Measurements from ENCODE around the gene COL9A1. TPM values are rescaled to one million over a fixed set of nuclear protein-coding genes. Genes with fewer than 3 reads are reported as not detected.

COL9A1 gene
- total and polyA plus RNA-seq, 3 experiments from 2014 or later: not detected

- Histone ChIP-seq H3K4me3 (ENCODE audit: low read length) (no peak overlapping the region), H3K36me3 (ENCODE audit: insufficient read depth, low read length) (no peaks in the 10 kb centered on the region), H3K27ac (ENCODE audit: low read depth, low read length) (no peak overlapping the region), H3K4me1 (ENCODE audit: insufficient read depth, low read length) (no peaks in the 10 kb centered on the region), H3K27me3 (ENCODE audit: insufficient read depth, low read length, poor library complexity, severe bottlenecking) (no peaks in the 10 kb centered on the region), H3K9me3 (ENCODE audit: low read length) (no peaks in the 10 kb centered on the region)
- no peak overlapping the region for H3K27ac Mint-ChIP-seq
- CTCF ChIA-PET: interaction anchor here (2.5 to 3.0 kb wide), 3 partner anchors 11 to 664 kb away, joined by 10 to 15 read pairs (median 10); no protein-coding TSS in a partner anchor
- H3K4me3 Mint-ChIP-seq: no peak overlapping the region
- peaks cover 6 to 11% of the 10 kb centered on the region in 2 donors for H3K27me3 Mint-ChIP-seq
- no peaks in the 10 kb centered on the region for H3K9me3 Mint-ChIP-seq
- POLR2A ChIA-PET: no interaction called here
- H3K36me3 Mint-ChIP-seq: no peaks in the 10 kb centered on the region
- no peaks in the 10 kb centered on the region for H3K4me1 Mint-ChIP-seq
- DNase-seq: no peak
Measured at GRCh38 chr6:70219943-70220613, 82.8 kb downstream of the COL9A1 start.

DNA sequence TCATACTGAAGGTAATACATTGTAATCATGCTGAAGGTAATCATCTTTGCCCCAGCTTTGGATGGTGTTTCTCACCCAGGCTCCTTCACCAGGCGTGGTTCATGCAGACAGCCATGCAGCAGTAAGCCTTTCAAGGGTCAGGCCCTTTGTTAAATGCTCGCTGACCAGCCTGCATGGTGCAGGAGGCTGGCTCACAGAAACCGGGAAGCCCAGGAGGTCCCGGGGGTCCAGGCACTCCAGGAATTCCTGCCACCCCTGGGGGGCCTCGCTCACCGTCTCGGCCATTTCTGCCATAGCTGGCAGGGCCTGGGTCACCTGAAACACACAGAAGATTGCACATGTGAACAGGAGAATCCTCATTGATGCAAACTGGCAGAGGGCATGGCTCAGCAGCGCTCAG is 86.1 kb downstream of the COL9A1 start:
- no peaks in the 10 kb centered on the region for H3K27me3 ChIP-seq (ENCODE audit: insufficient read depth, low read length, poor library complexity, severe bottlenecking)
- ChIA-PET CTCF (no interaction called here), POLR2A (no interaction called here)
- no peaks in the 10 kb centered on the region for H3K36me3 ChIP-seq (ENCODE audit: insufficient read depth, low read length)
- no peak overlapping the region for H3K27ac ChIP-seq (ENCODE audit: low read depth, low read length)
- Mint-ChIP-seq H3K4me3 (no peak overlapping the region), H3K27ac (no peak overlapping the region), H3K4me1 (no peaks in the 10 kb centered on the region), H3K9me3 (no peaks in the 10 kb centered on the region), H3K36me3 (no peaks in the 10 kb centered on the region), H3K27me3 (peaks cover 4 to 9% of the 10 kb centered on the region in 2 donors)
- no peaks in the 10 kb centered on the region for H3K9me3 ChIP-seq (ENCODE audit: low read length)
- no peak for DNase-seq
- no peak overlapping the region for H3K4me3 ChIP-seq (ENCODE audit: low read length)
- H3K4me1 ChIP-seq (ENCODE audit: insufficient read depth, low read length): no peaks in the 10 kb centered on the region

DNA sequence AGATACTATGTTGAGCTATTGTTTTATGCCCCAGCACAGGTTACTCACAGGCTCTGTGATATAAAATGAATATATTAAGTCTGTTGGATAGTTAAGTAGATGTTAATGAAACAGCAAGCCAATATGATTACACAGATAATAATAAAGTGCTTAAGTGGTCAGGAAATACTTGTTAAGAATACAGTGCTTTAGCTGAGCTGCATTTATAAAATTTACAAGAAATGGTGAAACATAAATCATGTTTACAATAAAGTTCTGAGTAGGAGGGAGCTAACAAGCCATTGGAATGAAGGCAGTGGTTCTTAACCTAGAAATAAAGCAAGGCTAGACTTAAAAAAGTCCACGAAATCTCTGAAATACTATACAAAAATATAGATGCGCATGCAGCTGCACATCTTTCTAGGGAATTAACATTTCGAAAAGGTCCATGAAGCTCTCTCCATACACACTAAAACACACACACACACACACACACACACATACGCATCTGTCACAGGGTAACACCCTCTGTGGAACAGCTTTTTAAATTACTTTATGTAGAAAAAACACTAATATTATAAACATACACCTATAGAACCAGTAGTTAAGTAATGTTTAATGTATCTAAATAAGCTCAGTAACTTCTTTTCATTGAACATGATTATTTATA is 87.3 kb downstream of the COL9A1 start:
- Mint-ChIP-seq H3K36me3 (no peaks in the 10 kb centered on the region), H3K27me3 (peaks cover 4 to 9% of the 10 kb centered on the region in 2 donors)
- CTCF ChIA-PET: no interaction called here

DNA sequence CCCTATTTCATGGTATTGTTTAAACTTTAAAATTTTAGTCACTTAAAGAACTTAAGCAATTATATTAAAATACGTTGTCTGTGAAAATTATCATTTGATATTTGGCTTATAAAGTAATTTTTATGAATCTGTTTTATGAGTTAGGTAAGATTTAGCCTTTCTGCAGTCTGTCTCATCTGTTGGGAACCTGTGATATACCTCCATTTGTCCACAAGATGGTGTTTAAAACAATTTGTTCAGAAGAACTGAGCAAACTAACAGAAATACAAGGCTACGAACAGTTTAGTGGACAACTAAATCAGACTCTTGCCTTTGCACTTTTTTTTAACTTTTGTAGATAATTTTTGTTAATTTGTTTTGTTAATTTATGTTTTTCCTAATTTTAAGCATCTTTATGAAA is 92.4 kb downstream of the COL9A1 start:
- no peak for DNase-seq
- Mint-ChIP-seq H3K4me1 (no peaks in the 10 kb centered on the region), H3K9me3 (no peaks in the 10 kb centered on the region), H3K27ac (no peak overlapping the region), H3K36me3 (no peaks in the 10 kb centered on the region), H3K4me3 (no peak overlapping the region), H3K27me3 (peaks cover 0 to 5% of the 10 kb centered on the region in 2 donors)
- Histone ChIP-seq H3K27ac (ENCODE audit: low read depth, low read length) (no peak overlapping the region), H3K9me3 (ENCODE audit: low read length) (no peaks in the 10 kb centered on the region), H3K4me3 (ENCODE audit: low read length) (no peak overlapping the region), H3K27me3 (ENCODE audit: insufficient read depth, low read length, poor library complexity, severe bottlenecking) (no peaks in the 10 kb centered on the region), H3K36me3 (ENCODE audit: insufficient read depth, low read length) (no peaks in the 10 kb centered on the region), H3K4me1 (ENCODE audit: insufficient read depth, low read length) (no peaks in the 10 kb centered on the region)
- CTCF ChIA-PET: no interaction called here
- POLR2A ChIA-PET: no interaction called here

More for the DNA sequence above, 87.3 kb downstream of the COL9A1 start:
- H3K9me3 Mint-ChIP-seq: no peaks in the 10 kb centered on the region
- H3K27me3 ChIP-seq (ENCODE audit: insufficient read depth, low read length, poor library complexity, severe bottlenecking): no peaks in the 10 kb centered on the region
- no peaks in the 10 kb centered on the region for H3K4me1 Mint-ChIP-seq
- DNase-seq: no peak
- no peak overlapping the region for H3K4me3 Mint-ChIP-seq
- H3K27ac ChIP-seq (ENCODE audit: low read depth, low read length): no peak overlapping the region
- H3K36me3 ChIP-seq (ENCODE audit: insufficient read depth, low read length): no peaks in the 10 kb centered on the region
- no peaks in the 10 kb centered on the region for H3K9me3 ChIP-seq (ENCODE audit: low read length)
- no peaks in the 10 kb centered on the region for H3K4me1 ChIP-seq (ENCODE audit: insufficient read depth, low read length)
- POLR2A ChIA-PET: no interaction called here
- H3K4me3 ChIP-seq (ENCODE audit: low read length): no peak overlapping the region
- no peak overlapping the region for H3K27ac Mint-ChIP-seq

DNA sequence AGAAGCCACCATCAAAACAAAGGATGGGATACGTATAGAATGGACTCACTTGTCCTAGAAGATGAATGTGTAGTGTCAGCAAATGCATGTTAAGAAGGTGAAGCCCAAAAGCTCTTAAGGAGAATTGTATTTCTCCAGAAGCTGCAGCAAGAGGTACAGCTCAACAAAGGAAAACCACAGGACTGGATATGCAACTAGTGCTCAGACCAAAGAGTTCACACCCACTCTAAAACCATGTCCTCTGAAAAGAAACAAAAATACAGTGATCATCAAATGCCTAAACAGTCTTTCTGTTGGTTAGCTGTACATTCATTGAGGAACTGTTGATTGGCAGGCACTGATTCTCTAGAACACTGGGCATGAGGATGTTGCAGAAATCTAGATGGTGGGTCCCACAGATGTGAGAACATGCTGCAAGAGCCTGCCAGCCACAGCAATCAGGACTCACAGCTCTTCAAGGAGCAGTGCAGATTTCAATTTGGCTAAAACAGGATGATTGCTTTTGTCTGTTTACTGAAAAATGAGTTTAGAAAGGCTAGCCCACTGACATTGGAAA is 94.6 kb downstream of the COL9A1 start:
- Histone ChIP-seq H3K9me3 (ENCODE audit: low read length) (no peaks in the 10 kb centered on the region), H3K4me3 (ENCODE audit: low read length) (no peak overlapping the region), H3K27me3 (ENCODE audit: insufficient read depth, low read length, poor library complexity, severe bottlenecking) (no peaks in the 10 kb centered on the region), H3K36me3 (ENCODE audit: insufficient read depth, low read length) (no peaks in the 10 kb centered on the region), H3K4me1 (ENCODE audit: insufficient read depth, low read length) (no peaks in the 10 kb centered on the region), H3K27ac (ENCODE audit: low read depth, low read length) (no peak overlapping the region)
- CTCF ChIA-PET: interaction anchor here (2.3 kb wide), 1 partner anchor 13 kb away, joined by 8 read pairs; no protein-coding TSS in a partner anchor
- H3K27ac Mint-ChIP-seq: no peak overlapping the region
- no peaks in the 10 kb centered on the region for H3K36me3 Mint-ChIP-seq
- H3K9me3 Mint-ChIP-seq: no peaks in the 10 kb centered on the region
- H3K4me1 Mint-ChIP-seq: no peaks in the 10 kb centered on the region
- DNase-seq: no peak
- H3K4me3 Mint-ChIP-seq: no peak overlapping the region
- peaks cover under 1 to 5% of the 10 kb centered on the region in 2 donors for H3K27me3 Mint-ChIP-seq
- POLR2A ChIA-PET: no interaction called here

DNA sequence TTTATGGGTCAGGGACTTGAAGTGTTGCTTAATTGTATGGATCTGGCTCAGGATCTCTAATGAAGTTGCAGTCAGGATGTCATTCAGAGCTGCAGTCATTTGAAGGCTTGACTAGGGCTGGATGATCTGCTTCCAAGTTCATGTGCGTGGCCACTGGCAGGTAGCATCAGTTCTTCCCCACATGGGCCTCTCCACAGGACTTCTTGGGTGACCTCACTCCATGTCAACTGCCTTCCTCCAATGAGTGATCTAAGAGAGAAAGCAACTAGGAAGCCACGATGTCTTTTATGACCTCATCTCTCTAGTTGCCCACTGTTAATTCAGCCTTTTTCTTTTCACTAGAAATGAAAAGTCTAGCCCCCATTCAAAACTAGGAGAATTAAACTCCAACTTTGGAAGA is 104.1 kb downstream of the COL9A1 start:
- Histone ChIP-seq H3K4me3 (ENCODE audit: low read length) (no peak overlapping the region), H3K9me3 (ENCODE audit: low read length) (no peaks in the 10 kb centered on the region), H3K27ac (ENCODE audit: low read depth, low read length) (no peak overlapping the region), H3K4me1 (ENCODE audit: insufficient read depth, low read length) (no peaks in the 10 kb centered on the region), H3K27me3 (ENCODE audit: insufficient read depth, low read length, poor library complexity, severe bottlenecking) (no peaks in the 10 kb centered on the region), H3K36me3 (ENCODE audit: insufficient read depth, low read length) (no peaks in the 10 kb centered on the region)
- Mint-ChIP-seq H3K27ac (no peak overlapping the region), H3K4me3 (no peak overlapping the region), H3K4me1 (no peaks in the 10 kb centered on the region), H3K36me3 (no peaks in the 10 kb centered on the region), H3K9me3 (no peaks in the 10 kb centered on the region), H3K27me3 (peaks cover 3 to 12% of the 10 kb centered on the region in 2 donors)
- CTCF ChIA-PET: no interaction called here
- POLR2A ChIA-PET: no interaction called here
- no peak for DNase-seq

GRCh38 chr6:70196531-70196930 is 106.4 kb downstream of the COL9A1 start:
- Mint-ChIP-seq H3K4me3 (no peak overlapping the region), H3K27me3 (peaks cover 6 to 20% of the 10 kb centered on the region in 2 donors), H3K27ac (no peak overlapping the region)

GRCh38 chr6:70194421-70194820 is 108.5 kb downstream of the COL9A1 start:
- Mint-ChIP-seq H3K4me3 (no peak overlapping the region), H3K9me3 (no peaks in the 10 kb centered on the region), H3K36me3 (no peaks in the 10 kb centered on the region), H3K4me1 (no peaks in the 10 kb centered on the region), H3K27ac (no peak overlapping the region), H3K27me3 (peaks cover 6 to 20% of the 10 kb centered on the region in 2 donors)
- CTCF ChIA-PET: no interaction called here
- DNase-seq: no peak
- Histone ChIP-seq H3K4me1 (ENCODE audit: insufficient read depth, low read length) (no peaks in the 10 kb centered on the region), H3K36me3 (ENCODE audit: insufficient read depth, low read length) (no peaks in the 10 kb centered on the region), H3K27me3 (ENCODE audit: insufficient read depth, low read length, poor library complexity, severe bottlenecking) (no peaks in the 10 kb centered on the region), H3K27ac (ENCODE audit: low read depth, low read length) (no peak overlapping the region), H3K9me3 (ENCODE audit: low read length) (no peaks in the 10 kb centered on the region), H3K4me3 (ENCODE audit: low read length) (no peak overlapping the region)
- POLR2A ChIA-PET: no interaction called here

More at GRCh38 chr6:70196531-70196930, 106.4 kb downstream of the COL9A1 start:
- Histone ChIP-seq H3K4me1 (ENCODE audit: insufficient read depth, low read length) (no peaks in the 10 kb centered on the region), H3K4me3 (ENCODE audit: low read length) (no peak overlapping the region), H3K27ac (ENCODE audit: low read depth, low read length) (no peak overlapping the region), H3K9me3 (ENCODE audit: low read length) (no peaks in the 10 kb centered on the region), H3K36me3 (ENCODE audit: insufficient read depth, low read length) (no peaks in the 10 kb centered on the region), H3K27me3 (ENCODE audit: insufficient read depth, low read length, poor library complexity, severe bottlenecking) (no peaks in the 10 kb centered on the region)
- POLR2A ChIA-PET: no interaction called here
- no peak for DNase-seq
- CTCF ChIA-PET: no interaction called here
- H3K4me1 Mint-ChIP-seq: no peaks in the 10 kb centered on the region
- no peaks in the 10 kb centered on the region for H3K36me3 Mint-ChIP-seq
- H3K9me3 Mint-ChIP-seq: no peaks in the 10 kb centered on the region

All from CD8-positive, alpha-beta memory T cell (primary cell).